SK-N-SH treated with all-trans-retinoic acid at 6 μM for 48 hours (cell line): ENCODE measurements around the gene LRIF1.

Experiments
- ATAC-seq: fragments of 200-7000 bp; cut with Tn5 transposase; 3 replicates; pipeline ENCODE4 v1.9.1; 2020; ENCODE audit warnings: mild to moderate bottlenecking, moderate library complexity
- ARNTL ChIP-seq: fragments of 450-650 bp; formaldehyde crosslinking; IDR thresholded peaks from 2 replicates; pipeline ENCODE4 v1.5.0; 2020; ENCODE audit warnings: low read depth, mild to moderate bottlenecking, moderate library complexity, borderline replicate concordance
- BACH2 ChIP-seq: fragments of 250-450 bp; sonication (Bioruptor Pico); IDR thresholded peaks from 2 replicates; pipeline ENCODE4 v1.9.0; 2021; ENCODE audit warnings: mild to moderate bottlenecking, borderline replicate concordance
- CREB5 ChIP-seq: fragments of 250-450 bp; sonication (Bioruptor Pico); IDR thresholded peaks from 2 replicates; pipeline ENCODE4 v1.5.1; 2020; ENCODE audit warnings: low read depth, mild to moderate bottlenecking, moderate library complexity
- CSDC2 ChIP-seq: fragments of 250-450 bp; sonication (Bioruptor Pico); IDR thresholded peaks from 2 replicates; pipeline ENCODE4 v1.5.0; 2020; ENCODE audit warnings: mild to moderate bottlenecking, moderate library complexity
- CSRNP3 ChIP-seq: fragments of 250-450 bp; sonication (Bioruptor Pico); IDR thresholded peaks from 2 replicates; pipeline ENCODE4 v1.5.1; 2021; ENCODE audit warnings: mild to moderate bottlenecking, moderate library complexity
- ESRRG ChIP-seq: fragments of 250-450 bp; sonication (Bioruptor Pico); IDR thresholded peaks from 2 replicates; pipeline ENCODE4 v1.6.1; 2021; ENCODE audit warnings: mild to moderate bottlenecking
- GLIS3 ChIP-seq: fragments of 250-450 bp; sonication (Bioruptor Pico); IDR thresholded peaks from 2 replicates; pipeline ENCODE4 v1.5.0; 2020; ENCODE audit warnings: mild to moderate bottlenecking, moderate library complexity
- ISL1 ChIP-seq: fragments of 250-450 bp; sonication (Bioruptor Pico); IDR thresholded peaks from 2 replicates; pipeline ENCODE4 v2.1.2; 2022; ENCODE audit warnings: mild to moderate bottlenecking, moderate library complexity
- OSR1 ChIP-seq: fragments of 250-450 bp; sonication (Bioruptor Pico); IDR thresholded peaks from 2 replicates; pipeline ENCODE4 v1.8.0; 2022; ENCODE audit warnings: moderate library complexity, mild to moderate bottlenecking, inconsistent platforms
- PATZ1 ChIP-seq: fragments of 250-450 bp; sonication (Bioruptor Pico); IDR thresholded peaks from 2 replicates; pipeline ENCODE4 v1.8.0; 2020; ENCODE audit warnings: mild to moderate bottlenecking, moderate library complexity, borderline replicate concordance
- POU6F1 ChIP-seq: fragments of 250-450 bp; sonication (Bioruptor Pico); IDR thresholded peaks from 2 replicates; pipeline ENCODE4 v1.8.0; 2021; ENCODE audit warnings: low read depth, mild to moderate bottlenecking, moderate library complexity, borderline replicate concordance
- PPARA ChIP-seq: fragments of 250-450 bp; sonication (Bioruptor Pico); IDR thresholded peaks from 2 replicates; pipeline ENCODE4 v1.5.0; 2020; ENCODE audit warnings: mild to moderate bottlenecking, borderline replicate concordance
- RARB ChIP-seq: fragments of 250-450 bp; sonication (Bioruptor Pico); IDR thresholded peaks from 2 replicates; pipeline ENCODE4 v1.8.0; 2021; ENCODE audit warnings: mild to moderate bottlenecking, moderate library complexity
- SNAI2 ChIP-seq: fragments of 250-450 bp; sonication (Bioruptor Pico); IDR thresholded peaks from 2 replicates; pipeline ENCODE4 v1.5.0; 2020; ENCODE audit warnings: mild to moderate bottlenecking, moderate library complexity
- TCF4 ChIP-seq: fragments of 250-450 bp; sonication (Bioruptor Pico); IDR thresholded peaks from 2 replicates; pipeline ENCODE4 v1.8.0; 2021; ENCODE audit warnings: mild to moderate bottlenecking, moderate library complexity, borderline replicate concordance
- TOX ChIP-seq: fragments of 250-450 bp; sonication (Bioruptor Pico); IDR thresholded peaks from 2 replicates; pipeline ENCODE4 v1.8.0; 2021; ENCODE audit warnings: mild to moderate bottlenecking, moderate library complexity, borderline replicate concordance
- TSHZ2 ChIP-seq: fragments of 250-450 bp; sonication (Bioruptor Pico); IDR thresholded peaks from 2 replicates; pipeline ENCODE4 v1.5.0; 2020; ENCODE audit warnings: mild to moderate bottlenecking, moderate library complexity
- ZC3H10 ChIP-seq: fragments of 250-450 bp; sonication (Bioruptor Pico); IDR thresholded peaks from 2 replicates; pipeline ENCODE4 v1.5.1; 2021; ENCODE audit warnings: mild to moderate bottlenecking, moderate library complexity
- ZFP3 ChIP-seq: fragments of 250-450 bp; sonication (Bioruptor Pico); IDR thresholded peaks from 2 replicates; pipeline ENCODE4 v1.5.0; 2020; ENCODE audit warnings: mild to moderate bottlenecking, moderate library complexity
- ZFP30 ChIP-seq: fragments of 450-650 bp; formaldehyde crosslinking; IDR thresholded peaks from 2 replicates; pipeline ENCODE4 v1.5.0; 2022; ENCODE audit warnings: mild to moderate bottlenecking, moderate library complexity
- ZNF565 ChIP-seq: fragments of 450-650 bp; formaldehyde crosslinking; conservative IDR thresholded peaks from 2 replicates; pipeline ENCODE4 v1.5.0; 2020; ENCODE audit warnings: low read depth, mild to moderate bottlenecking, moderate library complexity
- ZNF70 ChIP-seq: fragments of 450-650 bp; formaldehyde crosslinking; IDR thresholded peaks from 2 replicates; pipeline ENCODE4 v1.5.0; 2020; ENCODE audit warnings: mild to moderate bottlenecking, moderate library complexity
- ZNF8 ChIP-seq: fragments of 450-650 bp; formaldehyde crosslinking; IDR thresholded peaks from 2 replicates; pipeline ENCODE4 v1.5.0; 2020; ENCODE audit warnings: mild to moderate bottlenecking, moderate library complexity

Gene LRIF1

GRCh38 chr1:110953031-110953430 lies 10.7 kb downstream of the LRIF1 start:
- TF ChIP-seq POU6F1 (CRISPR knock-in tag): no peak
- TF ChIP-seq ISL1 (CRISPR knock-in tag): no peak
- no peak for TF ChIP-seq ZFP30
- no peak for TF ChIP-seq PATZ1
- TF ChIP-seq CSRNP3 (CRISPR knock-in tag): no peak
- no peak for TF ChIP-seq ZNF8
- no peak for TF ChIP-seq TCF4
- TF ChIP-seq TSHZ2: no peak
- TF ChIP-seq RARB: no peak
- TF ChIP-seq ESRRG: no peak
- TF ChIP-seq PPARA: no peak
- no peak for TF ChIP-seq CREB5 (CRISPR knock-in tag)
- no peak for TF ChIP-seq BACH2 (CRISPR knock-in tag)
- TF ChIP-seq CSDC2 (CRISPR knock-in tag): no peak
- no peak for TF ChIP-seq ZNF70 (CRISPR knock-in tag)
- no peak for TF ChIP-seq ARNTL (CRISPR knock-in tag)
- TF ChIP-seq ZC3H10 (CRISPR knock-in tag): no peak
- ATAC-seq: no peak

- no peak for ATAC-seq
- TF ChIP-seq RARB: no peak
- TF ChIP-seq CSRNP3 (CRISPR knock-in tag): no peak
- no peak for TF ChIP-seq SNAI2 (CRISPR knock-in tag)
- TF ChIP-seq TCF4: no peak
- TF ChIP-seq, all 23 proteins: peak for 0
Measured at GRCh38 chr1:110952031-110952430, 11.7 kb downstream of the LRIF1 start.

GRCh38 chr1:110951161-110951560 lies 12.6 kb downstream of the LRIF1 start:
- ATAC-seq: no peak
- TF ChIP-seq ARNTL (CRISPR knock-in tag) (no peak), RARB (no peak), ZNF8 (no peak), ZNF565 (CRISPR knock-in tag) (no peak), CSRNP3 (CRISPR knock-in tag) (no peak), ZC3H10 (CRISPR knock-in tag) (no peak), OSR1 (CRISPR knock-in tag) (no peak), ISL1 (CRISPR knock-in tag) (no peak), GLIS3 (CRISPR knock-in tag) (no peak), ESRRG (no peak), CSDC2 (CRISPR knock-in tag) (no peak), ZFP3 (no peak), ZNF70 (CRISPR knock-in tag) (no peak), PPARA (no peak), TCF4 (no peak), TOX (CRISPR knock-in tag) (no peak)
